H9 (cell line): ENCODE data around the gene NDE1. TPM values are rescaled to one million over a fixed set of nuclear protein-coding genes. Genes with fewer than 3 reads are reported as not detected.

ENCODE experiments used
- DNase-seq: peaks from one replicate; pipeline ENCODE4 v3.0.0-alpha.2; 2017
- H2AFZ ChIP-seq: one replicate; pipeline ENCODE4 v1.6.1; 2013; ENCODE audit warnings: mild to moderate bottlenecking, low read length, control low read depth, moderate library complexity
- H2AK5ac ChIP-seq: 2 replicates; pipeline ENCODE4 v1.6.1; 2013; ENCODE audit warnings: low read length, control low read depth, mixed read lengths; ENCODE audit not compliant: insufficient read length
- H2BK120ac ChIP-seq: one replicate; pipeline ENCODE4 v1.6.1; 2013; ENCODE audit warnings: low read depth, mild to moderate bottlenecking, low read length, control low read depth, inconsistent platforms; ENCODE audit not compliant: poor library complexity, severe bottlenecking
- H2BK12ac ChIP-seq: 2 replicates; pipeline ENCODE4 v1.6.1; 2013; ENCODE audit warnings: low read length, control low read depth, mixed read lengths, low read depth; ENCODE audit not compliant: insufficient read length
- H2BK15ac ChIP-seq: 2 replicates; pipeline ENCODE4 v1.6.1; 2013; ENCODE audit warnings: low read depth, low read length, control low read depth
- H2BK20ac ChIP-seq: one replicate; pipeline ENCODE4 v1.6.1; 2013; ENCODE audit warnings: low read depth, mild to moderate bottlenecking, low read length, control low read depth, inconsistent platforms; ENCODE audit not compliant: poor library complexity, severe bottlenecking
- H2BK5ac ChIP-seq: 2 replicates; pipeline ENCODE4 v1.6.1; 2013; ENCODE audit warnings: low read length, control low read depth, mixed read lengths; ENCODE audit not compliant: insufficient read length
- H3K14ac ChIP-seq: 2 replicates; pipeline ENCODE4 v1.6.1; 2013; ENCODE audit warnings: low read length, control low read depth; ENCODE audit not compliant: insufficient read depth
- H3K18ac ChIP-seq: 2 replicates; pipeline ENCODE4 v1.6.1; 2013; ENCODE audit warnings: low read depth, mild to moderate bottlenecking, mixed read lengths, low read length, control low read depth; ENCODE audit not compliant: insufficient read length
- H3K23ac ChIP-seq: 2 replicates; pipeline ENCODE4 v1.6.1; 2013; ENCODE audit warnings: low read length, control low read depth, mixed read lengths, low read depth; ENCODE audit not compliant: insufficient read length
- H3K23me2 ChIP-seq: 2 replicates; pipeline ENCODE4 v1.6.1; 2013; ENCODE audit warnings: low read depth, mild to moderate bottlenecking, mixed read lengths, low read length, control low read depth; ENCODE audit not compliant: insufficient read length, poor library complexity, severe bottlenecking
- H3K27ac ChIP-seq: 2 replicates; pipeline ENCODE4 v1.5.1; 2013; ENCODE audit warnings: low read length, control low read depth, mixed read lengths, low read depth; ENCODE audit not compliant: insufficient read length
- H3K27me3 ChIP-seq: 2 replicates; pipeline ENCODE4 v1.6.1; 2013; ENCODE audit warnings: low read length, control low read depth, inconsistent platforms; ENCODE audit not compliant: insufficient read depth
- H3K4ac ChIP-seq: 2 replicates; pipeline ENCODE4 v1.6.1; 2013; ENCODE audit warnings: low read depth, mild to moderate bottlenecking, control low read depth, inconsistent platforms, low read length, moderate library complexity
- H3K4me1 ChIP-seq: 2 replicates; pipeline ENCODE4 v1.6.1; 2013; ENCODE audit warnings: low read length, control low read depth, inconsistent platforms; ENCODE audit not compliant: insufficient read depth
- H3K4me2 ChIP-seq: 2 replicates; pipeline ENCODE4 v1.6.1; 2013; ENCODE audit warnings: low read length, control low read depth, mixed read lengths; ENCODE audit not compliant: insufficient read length, insufficient read depth
- H3K56ac ChIP-seq: 2 replicates; pipeline ENCODE4 v1.6.1; 2013; ENCODE audit warnings: low read depth, mild to moderate bottlenecking, mixed read lengths, low read length, control low read depth; ENCODE audit not compliant: insufficient read length
- H3K79me1 ChIP-seq: 2 replicates; pipeline ENCODE4 v1.6.1; 2013; ENCODE audit warnings: low read depth, mild to moderate bottlenecking, moderate library complexity, low read length, control low read depth, inconsistent platforms; ENCODE audit not compliant: insufficient read depth, poor library complexity, severe bottlenecking
- H3K79me2 ChIP-seq: 2 replicates; pipeline ENCODE4 v1.6.1; 2013; ENCODE audit warnings: low read length, control low read depth, inconsistent platforms; ENCODE audit not compliant: insufficient read depth
- H3K9ac ChIP-seq: 2 replicates; pipeline ENCODE4 v1.6.1; 2013; ENCODE audit warnings: low read length, control low read depth, mixed read lengths; ENCODE audit not compliant: insufficient read length; ENCODE audit errors: extremely low read depth
- H3K9me3 ChIP-seq: one replicate; pipeline ENCODE4 v1.6.1; 2013; ENCODE audit warnings: low read depth, low read length, inconsistent platforms; ENCODE audit not compliant: control insufficient read depth
- H3T11ph ChIP-seq: one replicate; pipeline ENCODE4 v1.6.1; 2013; ENCODE audit warnings: mild to moderate bottlenecking, low read length, control low read depth, inconsistent platforms
- H4K20me1 ChIP-seq: one replicate; pipeline ENCODE4 v1.6.1; 2013; ENCODE audit not compliant: control insufficient read depth, insufficient read length, insufficient read depth
- H4K5ac ChIP-seq: 2 replicates; pipeline ENCODE4 v1.6.1; 2013; ENCODE audit warnings: low read depth, mild to moderate bottlenecking, mixed read lengths, low read length, control low read depth; ENCODE audit not compliant: insufficient read length
- H4K8ac ChIP-seq: replicated peaks from 2 replicates; pipeline ENCODE4 v1.6.1; 2013; ENCODE audit warnings: low read length, control low read depth, mixed read lengths, low read depth; ENCODE audit not compliant: insufficient read length
- H4K91ac ChIP-seq: 2 replicates; pipeline ENCODE4 v1.6.1; 2013; ENCODE audit warnings: low read depth, mild to moderate bottlenecking, moderate library complexity, mixed read lengths, low read length, control low read depth; ENCODE audit not compliant: insufficient read length
- H3K27ac Mint-ChIP-seq, 3 experiments: 2 replicates in 2 of 3; 3 replicates in 1 of 3; pipeline ENCODE4 v1.8.0; 2020 to 2021; ENCODE audit warnings: mixed read lengths in 3 of 3, mild to moderate bottlenecking in 1 of 3, moderate library complexity in 1 of 3
- H3K27me3 Mint-ChIP-seq: 2 replicates; pipeline ENCODE4 v1.8.0; 2021; ENCODE audit warnings: low read depth, mild to moderate bottlenecking, moderate library complexity, mixed read lengths
- H3K36me3 Mint-ChIP-seq, 3 experiments: 2 replicates in 2 of 3; 3 replicates in 1 of 3; pipeline ENCODE4 v1.8.0; 2020 to 2021; ENCODE audit warnings: low read depth in 3 of 3, mixed read lengths in 3 of 3; ENCODE audit not compliant: insufficient read depth in 1 of 3
- H3K4me1 Mint-ChIP-seq, 2 experiments: 2 replicates each; pipeline ENCODE4 v1.8.0; 2020; ENCODE audit warnings: mixed read lengths in 2 of 2
- H3K4me3 Mint-ChIP-seq, 2 experiments: 2 replicates in 1 of 2; 3 replicates in 1 of 2; pipeline ENCODE4 v1.8.0; 2020 to 2021; ENCODE audit warnings: mild to moderate bottlenecking in 2 of 2, mixed read lengths in 2 of 2, moderate library complexity in 1 of 2
- H3K9me3 Mint-ChIP-seq, 2 experiments: 2 replicates in 1 of 2; 3 replicates in 1 of 2; pipeline ENCODE4 v1.8.0; 2020; ENCODE audit warnings: mild to moderate bottlenecking in 2 of 2, mixed read lengths in 2 of 2, moderate library complexity in 1 of 2
- total RNA-seq: library from RNA; stranded (reverse); gene quantifications from 2 replicates; pipeline ENCODE4 v1.2.1, GENCODE V29; 2021
- TF ChIP-seq, protein P1 (sequence below): fragments of 200-600 bp; sonication (generic); conservative IDR thresholded peaks from 3 replicates; pipeline ENCODE4 v1.8.0; 2021; ENCODE audit warnings: antibody characterized with exemption, mild to moderate bottlenecking

NDE1 gene
- total RNA-seq, 1 experiment from 2014 or later, result 49.6 TPM

DNA sequence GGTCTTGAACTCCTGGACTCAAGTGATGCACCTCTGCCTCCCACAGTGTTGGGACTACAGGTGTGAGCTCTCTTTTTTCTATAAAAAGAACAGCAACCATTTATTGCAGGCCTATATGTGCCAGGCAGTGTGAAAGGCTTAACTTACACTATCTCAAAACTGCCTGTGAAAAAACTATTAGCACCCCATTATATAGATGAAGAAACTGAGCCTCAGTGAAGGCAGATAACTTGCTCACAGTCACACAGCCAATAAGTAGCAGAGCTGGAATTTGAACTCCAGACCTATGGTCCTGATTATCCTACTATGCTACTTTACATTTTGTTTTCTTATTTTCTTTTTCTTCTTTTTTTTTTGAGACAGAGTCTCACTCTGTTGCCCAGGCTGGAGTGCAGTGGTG lies 15.1 kb downstream of the NDE1 start:
- no peak overlapping the region for H3K27ac ChIP-seq
- H3K23me2 ChIP-seq, result no peaks in the 10 kb centered on the region
- no peak overlapping the region for H3K18ac ChIP-seq
- no peak overlapping the region for H2AK5ac ChIP-seq
- Mint-ChIP-seq H3K9me3 (no peaks in the 10 kb centered on the region), H3K4me1 (peaks cover 0 to 3% of the 10 kb centered on the region in 2 experiments; a peak in 1 of 4 replicates), H3K36me3 (peaks cover 17 to 62% (median 43%) of the 10 kb centered on the region in 3 experiments; a peak in 6 of 7 replicates), H3K4me3 (no peak overlapping the region), H3K27ac (no peak overlapping the region), H3K27me3 (no peaks in the 10 kb centered on the region)
- no peak overlapping the region for H3K4me2 ChIP-seq
- TF ChIP-seq, protein P1, sequence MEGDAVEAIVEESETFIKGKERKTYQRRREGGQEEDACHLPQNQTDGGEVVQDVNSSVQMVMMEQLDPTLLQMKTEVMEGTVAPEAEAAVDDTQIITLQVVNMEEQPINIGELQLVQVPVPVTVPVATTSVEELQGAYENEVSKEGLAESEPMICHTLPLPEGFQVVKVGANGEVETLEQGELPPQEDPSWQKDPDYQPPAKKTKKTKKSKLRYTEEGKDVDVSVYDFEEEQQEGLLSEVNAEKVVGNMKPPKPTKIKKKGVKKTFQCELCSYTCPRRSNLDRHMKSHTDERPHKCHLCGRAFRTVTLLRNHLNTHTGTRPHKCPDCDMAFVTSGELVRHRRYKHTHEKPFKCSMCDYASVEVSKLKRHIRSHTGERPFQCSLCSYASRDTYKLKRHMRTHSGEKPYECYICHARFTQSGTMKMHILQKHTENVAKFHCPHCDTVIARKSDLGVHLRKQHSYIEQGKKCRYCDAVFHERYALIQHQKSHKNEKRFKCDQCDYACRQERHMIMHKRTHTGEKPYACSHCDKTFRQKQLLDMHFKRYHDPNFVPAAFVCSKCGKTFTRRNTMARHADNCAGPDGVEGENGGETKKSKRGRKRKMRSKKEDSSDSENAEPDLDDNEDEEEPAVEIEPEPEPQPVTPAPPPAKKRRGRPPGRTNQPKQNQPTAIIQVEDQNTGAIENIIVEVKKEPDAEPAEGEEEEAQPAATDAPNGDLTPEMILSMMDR, result no peak
- no peak overlapping the region for H2BK120ac ChIP-seq
- H3K23ac ChIP-seq, result no peak overlapping the region
- H2AFZ ChIP-seq, result no peak overlapping the region
- H2BK20ac ChIP-seq, result no peak overlapping the region
- DNase-seq, result no peak
- no peak overlapping the region for H2BK12ac ChIP-seq
- H3K56ac ChIP-seq, result no peak overlapping the region
- no peak overlapping the region for H3K9ac ChIP-seq
- no peak overlapping the region for H2BK15ac ChIP-seq
- no peaks in the 10 kb centered on the region for H3K79me2 ChIP-seq
- no peaks in the 10 kb centered on the region for H4K20me1 ChIP-seq
- H3K9me3 ChIP-seq, result no peaks in the 10 kb centered on the region
- H4K5ac ChIP-seq, result no peak overlapping the region
- no peak overlapping the region for H3K14ac ChIP-seq
- no peak overlapping the region for H3T11ph ChIP-seq
- H3K27me3 ChIP-seq, result no peaks in the 10 kb centered on the region
- no peak overlapping the region for H3K4ac ChIP-seq
- H4K91ac ChIP-seq, result no peak overlapping the region
- no peak overlapping the region for H4K8ac ChIP-seq
- H2BK5ac ChIP-seq, result no peak overlapping the region
- no peaks in the 10 kb centered on the region for H3K4me1 ChIP-seq
- no peaks in the 10 kb centered on the region for H3K79me1 ChIP-seq
